HG03558 (cell line): ENCODE results near the gene CEL.

ENCODE experiments used
- ATAC-seq: cut with Tn5 transposase; IDR thresholded peaks from one replicate; pipeline ENCODE4 v1.9.1; 2021; ENCODE audit warnings: moderate number of reproducible peaks; ENCODE audit not compliant: unreplicated experiment; ENCODE audit errors: extremely low read depth

CEL gene

DNA sequence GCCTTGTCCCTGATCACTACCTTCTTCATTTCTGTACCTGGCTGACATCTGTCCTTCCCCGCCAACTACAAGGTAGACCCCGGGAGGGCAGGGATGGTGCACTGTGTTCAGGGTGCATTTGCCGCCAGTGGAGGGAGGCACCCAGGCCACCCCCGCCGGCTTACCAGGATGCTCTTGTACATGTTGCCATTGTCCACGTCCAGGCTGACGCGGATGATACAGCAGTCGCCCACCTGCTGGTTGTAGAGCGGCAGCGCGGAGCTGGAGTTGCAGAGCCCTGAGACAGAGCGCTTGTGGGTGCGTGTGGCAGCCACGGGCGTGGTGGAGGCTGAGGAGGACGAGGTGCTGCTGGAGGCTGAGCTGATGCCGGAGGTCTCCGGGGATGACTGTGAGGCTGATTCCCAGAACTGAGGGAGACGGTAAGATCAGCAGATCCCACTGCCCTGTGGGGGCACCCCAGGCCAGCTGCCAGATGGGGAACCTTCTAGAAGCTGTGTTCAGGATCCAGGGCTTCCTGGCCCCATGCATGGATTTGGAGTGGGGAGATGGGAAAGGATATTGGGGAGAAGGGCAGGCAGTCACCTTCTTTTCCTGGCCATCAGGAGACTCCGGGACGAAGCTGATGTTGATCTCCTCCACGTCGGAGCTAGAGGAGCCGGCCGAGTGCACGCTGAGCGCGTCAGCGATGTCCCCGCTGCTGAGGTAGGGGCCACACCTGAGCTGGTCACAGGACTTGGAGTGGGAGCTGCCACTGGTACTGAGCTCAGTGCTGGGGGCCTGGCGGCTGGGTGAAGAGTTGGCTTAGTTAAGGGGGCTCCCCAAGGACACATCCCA lies 39.8 kb downstream of the CEL start:
- ATAC-seq: no peak

DNA sequence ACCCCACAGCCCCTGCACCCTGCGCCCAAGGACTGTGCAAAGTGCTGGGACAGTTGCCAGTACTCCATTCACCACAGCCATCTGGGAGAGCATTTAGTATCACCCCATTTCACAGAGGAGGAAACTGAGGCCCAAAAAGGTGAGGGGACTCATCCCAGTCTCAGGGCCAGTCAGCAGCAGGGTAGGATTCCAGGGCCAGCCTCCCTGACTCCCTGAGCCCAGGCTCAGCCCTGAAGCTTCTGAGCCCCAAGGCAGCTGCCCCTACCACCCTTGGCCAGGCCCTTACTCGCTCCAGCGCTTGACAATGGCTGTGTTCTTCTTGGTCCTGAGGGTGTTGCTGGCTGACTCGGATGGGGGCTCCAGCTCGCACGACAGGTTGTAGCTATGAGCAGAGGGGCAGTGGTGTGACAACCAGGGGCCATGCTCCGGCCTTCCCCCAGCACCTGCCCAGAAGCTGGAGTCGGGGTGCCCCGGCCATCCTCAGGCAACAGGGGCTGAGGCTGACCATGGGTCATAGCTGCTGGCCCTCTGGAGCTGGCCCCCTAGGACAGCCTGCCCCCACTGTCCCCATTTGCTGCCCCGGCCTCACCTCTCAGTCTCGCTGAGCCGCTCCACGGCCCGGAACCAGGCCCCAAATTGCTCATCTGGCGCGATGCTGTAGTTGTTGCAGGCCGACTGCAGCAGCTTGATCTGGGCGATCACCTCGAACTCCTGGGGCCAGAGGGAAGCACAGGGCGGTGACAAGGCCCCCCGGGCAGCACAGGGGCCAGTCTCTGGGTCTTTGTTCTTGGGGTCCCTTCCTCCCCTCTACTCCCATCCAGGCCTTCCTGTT lies 40.6 kb downstream of the CEL start:
- ATAC-seq: no peak

DNA sequence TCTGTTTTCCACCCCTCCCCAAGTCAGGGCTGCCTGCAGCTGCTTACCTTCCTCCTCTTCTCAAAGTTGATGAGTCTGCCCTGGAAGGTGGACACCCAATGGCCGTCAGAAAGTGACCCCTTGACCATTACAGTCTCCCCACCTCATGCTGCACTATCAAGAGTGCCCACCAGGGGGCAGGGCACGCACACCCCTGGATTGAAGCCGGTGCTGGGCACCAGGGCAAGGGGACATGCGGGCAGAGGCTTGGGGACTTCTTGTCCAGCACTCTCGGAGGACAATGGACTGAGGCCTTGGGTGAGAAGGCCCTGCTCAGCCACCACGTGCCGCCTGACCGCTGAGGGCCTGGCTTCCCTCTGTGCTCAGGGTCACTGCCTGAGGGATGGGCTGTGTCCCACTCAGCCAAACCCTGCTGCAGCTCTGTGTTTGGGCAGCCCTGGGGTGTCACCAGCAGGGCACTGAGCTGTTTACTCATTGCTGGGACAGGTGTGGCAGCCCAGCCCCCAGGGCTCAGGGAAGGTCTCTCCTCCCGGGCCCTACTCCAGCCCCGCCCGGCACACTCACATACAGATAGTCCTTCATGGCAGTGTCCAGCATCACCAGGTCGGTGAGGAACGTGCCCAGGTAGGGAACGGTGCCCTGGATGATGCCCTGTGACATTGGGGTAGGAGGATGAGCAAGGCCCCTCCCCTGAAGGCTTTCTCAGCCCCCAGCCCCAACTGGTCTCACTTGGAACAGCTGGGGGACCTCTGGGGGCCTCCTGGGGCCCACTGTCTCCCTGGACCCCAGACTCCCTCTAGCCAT lies 41.6 kb downstream of the CEL start:
- ATAC-seq: no peak

DNA sequence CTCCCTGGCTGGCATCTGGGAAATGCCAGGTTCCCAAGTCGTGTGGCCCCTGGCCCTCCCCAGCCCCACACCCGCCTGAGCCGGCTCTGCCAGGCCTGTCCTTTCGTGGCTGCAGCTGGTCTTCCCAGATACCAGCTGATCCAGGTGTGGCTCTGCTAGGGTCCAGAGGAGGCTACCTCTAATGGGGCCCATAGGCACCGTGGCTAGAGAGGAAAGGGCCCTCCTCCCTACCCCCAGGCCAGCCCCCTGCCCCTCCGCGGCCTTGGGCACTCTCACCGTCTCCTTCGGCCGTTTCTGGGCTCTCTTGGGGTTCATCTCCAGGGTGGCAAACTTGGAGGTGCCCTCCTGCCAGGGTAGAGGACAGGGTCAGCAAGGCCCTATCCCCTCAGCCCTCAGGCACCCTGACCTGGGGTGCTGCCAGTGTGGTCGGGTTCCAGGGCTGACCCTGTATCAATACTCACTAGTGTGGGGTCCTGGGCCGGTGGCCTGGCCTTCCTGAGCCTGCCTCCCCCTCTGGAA lies 42.3 kb downstream of the CEL start:
- ATAC-seq: no peak

DNA sequence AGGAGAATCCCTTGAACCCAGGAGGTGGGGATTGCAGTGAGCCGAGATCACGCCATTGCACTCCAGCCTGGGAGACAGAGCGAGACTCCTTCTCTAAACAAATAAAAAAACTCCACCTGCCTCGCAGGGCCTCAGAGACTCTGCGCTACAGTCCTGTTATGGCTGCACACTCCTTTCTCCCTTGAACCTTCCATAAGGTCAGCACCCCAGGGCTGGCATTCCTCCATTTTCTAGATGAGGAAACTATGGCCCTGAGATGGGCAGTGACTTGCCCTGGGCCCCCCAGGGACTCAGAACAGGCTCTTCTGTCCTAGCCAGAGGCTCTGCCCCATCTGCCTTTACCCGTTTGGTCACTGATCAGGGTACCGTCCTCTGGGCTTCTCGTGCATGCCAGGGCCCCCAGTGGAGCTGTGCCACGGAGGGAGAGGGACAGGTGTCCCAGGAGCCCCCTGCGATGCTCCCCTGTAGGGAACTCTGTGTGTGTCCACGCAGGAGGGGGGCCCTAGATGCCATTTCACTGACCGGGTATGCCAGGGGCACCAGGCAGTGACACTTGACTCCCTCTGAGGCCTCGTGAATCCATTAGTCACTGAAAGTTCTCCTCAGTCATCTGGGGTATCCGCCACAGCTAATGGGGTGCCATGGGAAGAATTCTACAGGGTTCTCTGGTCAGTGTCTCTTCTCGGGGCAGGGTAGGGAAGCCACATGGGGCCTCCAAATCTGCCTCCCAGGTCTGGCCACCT lies 43.1 kb downstream of the CEL start:
- ATAC-seq: no peak

DNA sequence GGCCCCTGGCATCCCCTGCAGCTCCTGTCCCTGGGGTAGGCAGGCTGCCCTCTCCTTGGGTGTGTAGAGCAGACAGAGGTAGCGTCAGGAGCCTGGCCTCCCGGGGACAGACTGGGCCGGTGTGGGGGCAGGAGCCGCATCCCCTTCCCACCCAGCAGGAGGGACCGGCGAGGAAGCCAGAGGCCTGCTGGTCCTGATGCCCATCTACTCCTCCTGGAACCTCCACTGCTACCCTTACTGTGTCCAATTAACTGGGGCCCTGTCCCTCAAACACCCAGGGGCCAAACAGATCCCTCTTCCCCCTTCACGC lies 43.6 kb downstream of the CEL start:
- ATAC-seq: no peak

DNA sequence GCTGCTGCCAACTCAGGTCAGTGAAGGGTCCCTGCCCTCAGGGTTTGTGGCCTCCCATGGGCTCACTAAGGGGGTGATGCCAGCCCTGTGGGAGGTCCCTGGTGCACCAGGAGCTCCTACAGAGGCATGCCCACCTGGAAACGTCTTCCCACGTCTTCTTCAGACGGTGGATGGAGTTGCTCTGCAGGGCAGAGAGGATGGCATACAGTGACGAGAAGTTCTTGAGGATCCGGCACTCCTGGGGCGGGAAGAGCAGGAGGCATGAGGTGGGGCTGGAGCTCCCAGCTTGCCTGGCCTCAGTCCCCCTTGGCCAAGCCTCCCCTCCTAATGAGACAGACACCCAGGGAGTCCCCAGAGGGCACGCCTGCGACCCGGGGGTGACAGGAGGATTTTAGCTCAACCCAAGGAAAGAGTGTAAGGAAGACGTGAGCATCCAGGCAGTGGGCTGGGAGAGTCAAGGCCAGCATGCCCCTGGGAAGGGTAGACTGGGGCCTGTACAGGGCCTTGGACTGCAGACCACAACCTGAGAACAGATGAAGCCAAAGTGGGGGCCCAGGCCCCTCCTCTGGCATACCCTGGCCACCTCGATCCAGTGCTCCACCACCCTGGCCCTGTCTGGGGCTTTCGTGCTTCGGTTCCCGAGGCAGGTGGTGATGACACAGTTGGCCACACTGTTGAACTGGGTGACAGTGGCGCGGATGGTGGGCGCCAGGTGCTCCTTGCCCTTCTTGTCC lies 44.9 kb downstream of the CEL start:
- no peak for ATAC-seq

DNA sequence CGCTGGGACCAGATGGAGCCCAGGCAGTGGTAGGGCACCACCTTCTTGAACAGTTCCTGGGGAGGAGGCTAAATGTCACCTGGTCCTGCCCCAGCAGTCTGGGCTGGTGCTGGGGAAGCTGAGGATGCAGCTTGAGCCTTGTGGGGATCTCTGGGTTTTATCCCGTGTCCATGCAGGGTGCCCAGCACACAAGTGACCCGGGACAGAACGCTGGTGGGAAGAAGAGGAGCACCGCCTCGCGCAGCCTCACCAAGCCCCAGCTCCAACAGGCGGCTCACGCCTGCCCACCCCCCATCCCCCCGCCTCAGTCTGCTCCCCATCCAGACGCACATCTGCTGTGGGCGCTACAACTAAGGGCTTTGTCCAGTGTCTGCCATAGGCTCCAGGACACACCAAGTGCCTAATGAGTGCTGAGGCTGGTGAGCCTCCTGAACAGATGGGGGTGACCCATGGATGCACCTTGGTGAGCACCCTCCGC lies 45.5 kb downstream of the CEL start:
- ATAC-seq: no peak

DNA sequence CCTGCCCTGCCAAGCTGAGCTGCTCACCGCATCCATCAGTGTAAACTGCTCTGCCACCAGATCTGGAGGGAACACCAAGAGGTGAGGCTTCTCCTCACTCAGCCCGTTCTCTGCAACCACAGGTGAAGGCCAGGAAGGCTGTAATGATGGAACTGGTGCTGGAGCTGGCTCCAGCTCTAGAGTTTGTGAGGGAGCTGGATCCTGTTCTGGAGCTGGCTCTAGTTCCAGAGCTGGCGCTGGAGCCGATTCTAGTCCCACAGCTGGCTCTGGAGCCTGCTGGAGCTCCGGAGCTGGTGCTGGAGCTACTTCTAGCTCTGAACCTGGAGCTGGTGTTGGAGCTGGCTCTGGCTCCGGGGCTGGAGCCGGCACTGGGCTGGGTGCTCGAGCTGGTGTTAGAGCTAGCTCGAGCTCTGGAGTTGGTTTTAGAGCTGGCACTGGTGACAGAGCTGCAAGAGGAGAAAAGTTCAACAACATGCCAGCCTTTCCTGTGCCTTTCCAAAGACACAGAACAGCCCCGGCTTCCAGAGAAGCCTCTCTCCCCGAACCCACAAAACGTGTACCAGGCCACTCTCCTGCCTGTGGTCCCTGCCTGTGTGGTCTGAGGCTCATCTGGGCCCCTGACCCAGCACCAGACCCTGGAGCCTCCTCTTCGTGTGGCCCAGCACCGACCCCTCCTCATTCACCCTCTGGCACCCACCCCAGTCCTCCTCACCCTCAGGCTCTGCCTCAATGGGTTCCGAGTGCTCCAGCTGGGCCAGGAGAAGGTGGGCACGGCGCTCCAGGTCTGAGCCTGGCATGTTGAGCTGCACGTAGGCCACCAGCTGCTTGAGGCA lies 46.4 kb downstream of the CEL start:
- ATAC-seq: no peak

DNA sequence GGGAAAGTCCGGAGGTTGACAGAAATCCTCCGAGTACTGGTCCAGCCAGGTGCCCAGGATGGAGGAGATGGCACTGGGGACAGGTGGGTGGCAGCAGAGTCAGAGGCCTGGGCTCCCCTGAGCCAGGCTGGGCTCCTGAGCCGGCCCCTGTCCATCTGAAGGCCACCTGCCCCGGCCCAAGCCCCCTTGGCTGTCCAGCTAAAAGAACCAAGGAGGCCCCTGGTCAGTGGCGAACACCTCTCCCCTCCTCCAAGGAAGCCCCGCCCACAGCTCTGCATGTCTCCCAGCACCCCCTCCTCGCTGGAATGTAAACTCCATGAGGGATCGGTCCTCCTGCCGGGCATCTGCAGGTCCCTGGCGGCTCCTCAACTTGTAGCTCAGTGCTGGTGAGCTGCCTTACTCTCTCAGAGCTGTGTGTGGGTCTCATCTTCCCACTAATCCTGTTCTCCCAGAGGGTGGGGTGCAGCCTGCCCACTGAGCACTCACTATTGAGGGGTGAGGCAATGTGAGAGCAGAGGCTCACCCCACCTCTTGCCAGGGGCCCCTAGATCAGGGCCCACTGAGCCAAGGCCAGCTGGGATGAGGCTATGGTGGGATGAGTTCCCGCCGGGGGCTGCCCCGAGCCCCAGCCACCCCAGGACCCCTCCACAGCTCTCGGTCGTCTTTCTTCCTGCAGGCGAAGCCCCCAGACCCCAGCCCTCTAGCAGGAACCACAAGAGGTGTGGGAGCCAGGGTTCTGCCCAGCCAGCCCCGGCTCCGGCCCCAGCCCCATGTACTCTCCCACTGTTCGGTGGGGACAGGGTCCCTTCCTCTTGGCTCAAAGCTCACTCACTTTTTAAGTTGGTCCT lies 47.2 kb downstream of the CEL start:
- ATAC-seq: no peak

DNA sequence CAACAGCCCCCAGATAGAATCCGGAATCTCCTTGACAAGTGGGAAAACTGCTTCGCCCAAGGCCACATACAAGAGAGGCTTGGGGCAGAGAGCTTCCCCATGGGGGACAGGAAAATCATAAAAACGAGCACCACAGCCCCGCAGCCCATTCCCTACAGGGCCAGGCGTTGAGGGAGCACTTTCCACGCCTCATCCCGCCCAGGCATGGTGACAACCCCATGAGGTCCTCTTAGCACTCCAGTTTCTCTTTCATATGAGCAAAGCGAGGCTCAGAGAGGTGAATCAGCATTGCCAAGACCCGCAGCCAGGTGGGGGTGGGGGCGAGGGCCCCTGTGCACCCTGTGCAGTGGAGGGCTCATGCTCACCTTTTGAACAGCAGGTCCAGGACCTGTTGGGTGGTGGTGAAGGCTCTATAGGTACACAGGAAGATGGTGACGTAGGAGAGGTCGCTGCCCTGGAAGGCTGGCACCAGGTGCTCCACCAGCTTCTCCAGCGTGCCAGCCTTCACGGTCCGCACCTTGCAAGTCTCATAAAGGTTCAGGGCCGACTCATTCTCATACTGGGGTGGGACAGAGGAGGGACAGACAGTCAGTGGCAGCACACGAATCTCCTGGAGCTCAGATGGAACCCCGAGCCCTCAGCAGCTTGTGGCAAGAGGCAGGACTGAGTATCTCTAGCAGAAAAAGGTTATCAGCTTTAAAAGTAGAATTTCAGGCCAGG lies 48.3 kb downstream of the CEL start:
- no peak for ATAC-seq

DNA sequence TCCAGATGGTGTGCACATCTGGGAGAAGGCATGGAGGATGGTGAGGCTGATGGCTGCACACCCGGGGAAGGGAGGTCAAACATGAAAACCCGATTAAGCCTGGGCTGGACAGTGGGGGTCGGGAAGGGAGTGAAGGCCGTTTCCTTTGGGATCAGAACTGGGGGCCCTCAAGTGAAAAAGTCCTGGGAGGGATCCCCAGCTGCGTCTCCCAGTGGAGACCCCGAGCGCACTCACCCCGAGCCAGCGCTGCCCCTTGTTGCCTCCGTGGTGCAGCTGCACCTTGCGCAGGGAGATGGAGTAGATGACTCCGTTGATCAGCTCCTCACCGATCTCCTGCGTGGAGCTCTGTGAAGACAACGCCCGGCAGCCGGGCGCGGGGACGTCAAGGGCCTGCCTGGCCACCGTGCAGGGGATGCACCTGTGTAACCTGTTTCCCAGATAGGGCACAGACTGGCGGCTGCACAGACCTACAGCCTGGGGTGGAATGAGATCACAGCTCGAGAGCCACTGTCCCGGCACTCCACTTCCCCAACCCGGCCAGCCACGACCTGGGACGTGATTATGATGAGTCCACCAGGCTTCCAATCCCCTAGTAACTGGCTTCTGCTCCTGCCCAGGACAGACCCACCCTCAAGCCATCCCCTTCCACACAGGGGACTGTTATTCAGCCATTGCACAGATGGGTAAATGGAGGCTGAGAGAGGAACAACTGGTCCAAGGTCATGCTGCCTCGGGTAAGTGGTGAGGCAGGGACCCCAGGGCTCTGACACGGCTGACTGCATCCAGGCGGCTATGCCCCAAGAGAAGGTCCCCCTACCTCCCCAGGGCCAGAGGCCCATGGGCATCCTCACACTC lies 50.3 kb downstream of the CEL start:
- no peak for ATAC-seq

DNA sequence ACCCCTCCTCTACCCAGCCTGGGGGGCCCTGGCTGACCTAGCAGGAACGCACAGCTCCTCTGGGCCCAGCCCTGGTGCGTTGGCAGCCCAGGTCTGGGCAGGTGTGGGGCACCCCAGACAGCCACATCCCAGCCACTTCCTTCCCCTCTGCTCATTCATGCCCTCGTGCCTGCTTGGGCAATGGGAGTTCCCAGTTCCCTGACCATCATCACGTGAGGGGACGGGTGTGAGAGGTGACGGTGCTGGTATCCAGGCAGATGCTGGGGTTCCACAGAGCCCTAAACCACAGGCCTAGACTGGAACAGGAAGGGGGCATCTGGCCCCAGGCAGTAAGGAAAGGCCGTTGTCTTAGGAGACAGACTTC lies 50.9 kb downstream of the CEL start:
- ATAC-seq: no peak

DNA sequence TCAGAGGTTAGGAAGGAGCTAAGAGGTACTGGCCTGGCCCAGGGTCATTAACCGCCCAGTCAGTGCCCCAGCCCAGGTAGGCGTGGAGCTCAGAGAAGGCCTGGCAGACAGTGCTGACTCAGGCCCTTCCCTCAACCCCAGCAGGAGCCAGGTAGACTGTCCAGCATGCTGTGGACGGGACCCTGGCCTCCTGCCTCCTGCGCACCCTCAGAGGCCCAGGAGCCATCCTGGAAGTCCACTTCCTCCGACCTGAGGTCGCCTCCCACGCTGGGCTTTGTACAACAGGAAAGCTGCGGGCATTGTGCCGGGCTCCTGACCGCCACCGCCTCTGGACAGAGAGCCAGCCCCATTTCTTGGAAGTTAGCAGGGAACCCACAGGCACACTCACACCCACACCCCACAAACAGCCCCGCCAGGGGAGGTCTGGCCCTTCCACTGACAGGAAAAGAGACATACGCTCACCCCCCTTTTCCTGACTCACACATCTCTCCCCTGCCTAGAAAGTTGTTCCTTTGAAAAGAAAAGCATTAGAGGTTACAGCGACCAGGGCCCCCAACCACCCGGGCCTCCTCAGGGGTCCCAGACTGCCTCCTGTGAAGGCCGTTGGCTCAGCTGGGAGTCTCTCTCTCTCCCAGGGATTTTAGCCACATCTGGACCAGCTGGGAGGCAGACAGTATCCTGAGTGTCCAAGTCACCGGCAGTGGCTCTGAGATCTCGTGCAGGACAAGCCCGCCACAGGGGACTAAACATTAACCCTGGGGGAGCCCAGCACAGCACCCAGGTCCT lies 51.6 kb downstream of the CEL start:
- ATAC-seq: no peak
